Naive thymus-derived CD4-positive, alpha-beta T cell (primary cell): ENCODE data around the gene TMIGD2. TPM values are rescaled to one million over a fixed set of nuclear protein-coding genes. Genes with fewer than 3 reads are reported as not detected.
A peak's percentile ranks its signal among the peaks of the same experiment; 100 is the strongest.

Experiments used
- ATAC-seq: fragments of 150-1000 bp; cut with Tn5 transposase; 2 replicates; pipeline ENCODE4 v1.10.0; 2021; ENCODE audit warnings: mild to moderate bottlenecking, moderate library complexity
- CTCF ChIA-PET: fragments of 350-600 bp; sonication (Branson Sonifier 250); formaldehyde crosslinking; loops from one replicate; lab custom pipeline; 2021; ENCODE audit warnings: antibody characterized with exemption; lab: Charles Lee
- POLR2A ChIA-PET: fragments of 350-600 bp; sonication (Branson Sonifier 250); formaldehyde crosslinking; loops from one replicate; lab custom pipeline; 2021; ENCODE audit warnings: antibody characterized with exemption, inconsistent platforms; lab: Charles Lee
- DNase-seq, 9 donors: peaks; one replicate each; pipeline versions ENCODE4 v3.0.0 to v3.0.0-alpha.2; 2020 to 2022; ENCODE audit warnings: mixed read lengths in 1 of 9
- H3K27ac ChIP-seq: one replicate; pipeline ENCODE4 v1.7.0; 2013; ENCODE audit warnings: mild to moderate bottlenecking, low read depth, low read length, moderate library complexity
- H3K27me3 ChIP-seq, 2 donors: one replicate each; pipeline ENCODE4 v1.7.0; 2013; ENCODE audit warnings: low read length in 2 of 2, mild to moderate bottlenecking in 2 of 2, moderate library complexity in 2 of 2; ENCODE audit not compliant: control insufficient read depth in 2 of 2, insufficient read depth in 2 of 2
- H3K36me3 ChIP-seq, 3 experiments: 1 replicate in 2 of 3; 2 replicates in 1 of 3; pipeline ENCODE4 v1.7.0; 2013; ENCODE audit warnings: low read length in 3 of 3, mild to moderate bottlenecking in 3 of 3, moderate library complexity in 1 of 3; ENCODE audit not compliant: insufficient read depth in 3 of 3, control insufficient read depth in 2 of 3
- H3K4me1 ChIP-seq, 2 donors: one replicate each; pipeline ENCODE4 v1.7.0; 2013; ENCODE audit warnings: low read length in 2 of 2, mild to moderate bottlenecking in 2 of 2, moderate library complexity in 1 of 2; ENCODE audit not compliant: control insufficient read depth in 2 of 2, insufficient read depth in 2 of 2
- H3K4me3 ChIP-seq: 2 replicates; pipeline ENCODE4 v1.7.0; 2013; ENCODE audit warnings: mild to moderate bottlenecking, low read length
- H3K9me3 ChIP-seq, 3 experiments: 1 replicate in 2 of 3; 2 replicates in 1 of 3; pipeline ENCODE4 v1.7.0; 2013; ENCODE audit warnings: low read length in 3 of 3; ENCODE audit not compliant: control insufficient read depth in 2 of 3
- H3K27ac Mint-ChIP-seq, 9 donors: one replicate each; pipeline ENCODE4 v1.8.0; 2020 to 2022; ENCODE audit warnings: mixed read lengths in 9 of 9, mild to moderate bottlenecking in 8 of 9, moderate library complexity in 5 of 9, inconsistent platforms in 2 of 9
- H3K27me3 Mint-ChIP-seq, 5 donors: one replicate each; pipeline ENCODE4 v1.8.0; 2021 to 2022; ENCODE audit warnings: mixed read lengths in 5 of 5, mild to moderate bottlenecking in 1 of 5
- H3K36me3 Mint-ChIP-seq, 5 donors: one replicate each; pipeline ENCODE4 v1.8.0; 2020 to 2022; ENCODE audit warnings: mixed read lengths in 5 of 5, mild to moderate bottlenecking in 3 of 5, inconsistent platforms in 1 of 5
- H3K4me1 Mint-ChIP-seq, 7 donors: one replicate each; pipeline ENCODE4 v1.8.0; 2020 to 2022; ENCODE audit warnings: mixed read lengths in 7 of 7, mild to moderate bottlenecking in 3 of 7, inconsistent platforms in 1 of 7
- H3K4me3 Mint-ChIP-seq, 10 donors: one replicate each; pipeline ENCODE4 v1.8.0; 2020 to 2022; ENCODE audit warnings: mild to moderate bottlenecking in 10 of 10, mixed read lengths in 10 of 10, moderate library complexity in 6 of 10, inconsistent platforms in 2 of 10
- H3K9me3 Mint-ChIP-seq, 11 donors: one replicate each; pipeline ENCODE4 v1.8.0; 2020 to 2022; ENCODE audit warnings: mixed read lengths in 11 of 11, mild to moderate bottlenecking in 4 of 11, inconsistent platforms in 1 of 11, moderate library complexity in 1 of 11
- intact Hi-C, 2 donors: fragments of 100-400 bp; cut with micrococcal nuclease; formaldehyde crosslinking; loops; one replicate each; pipeline ENCODE4 v1.15.1; 2023
- polyA plus RNA-seq, 2 donors: library from polyadenylated mRNA; unstranded; fragments of 300-500 nt; fragmentation: Illumina TruSeq; gene quantifications; one replicate each; pipeline ENCODE4 v1.2.3, GENCODE V29; 2021
- total RNA-seq, 6 experiments: library from RNA in 5 of 6; stranded (reverse) in 5 of 6; gene quantifications; 1 replicate in 5 of 6; 2 replicates in 1 of 6; pipeline ENCODE4 v1.2.3 and lab custom pipeline; 2021 to 2026

TMIGD2 gene
- total and polyA plus RNA-seq, 7 experiments from 2014 or later, result 22.3 to 107 (median 48.2) TPM

DNA sequence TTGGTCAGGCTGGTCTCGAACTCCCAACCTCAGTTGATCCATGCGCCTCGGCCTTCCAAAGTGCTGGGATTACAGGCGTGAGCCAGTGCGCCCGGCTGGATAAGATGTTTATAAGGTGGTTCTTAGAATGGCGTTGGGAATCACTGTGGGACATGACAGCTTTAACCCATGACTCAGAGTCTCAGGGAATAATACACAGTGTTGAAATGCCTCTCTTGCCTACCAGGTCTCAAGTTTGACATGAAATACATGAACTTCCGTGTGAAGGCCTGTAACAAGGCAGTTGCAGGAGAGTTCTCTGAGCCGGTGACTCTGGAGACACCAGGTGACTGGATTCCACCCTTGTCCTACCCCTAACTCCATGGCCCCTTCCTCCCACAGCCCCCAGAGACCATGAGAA lies 14.8 kb upstream of the TMIGD2 start:
- DNase-seq (no peak), ATAC-seq (no peak)
- Histone ChIP-seq H3K36me3 (no peaks in the 10 kb centered on the region), H3K27me3 (no peaks in the 10 kb centered on the region), H3K27ac (no peak overlapping the region), H3K9me3 (no peaks in the 10 kb centered on the region), H3K4me1 (no peaks in the 10 kb centered on the region), H3K4me3 (no peak overlapping the region)
- Mint-ChIP-seq H3K27ac (no peak overlapping the region), H3K36me3 (peaks cover 0 to 35% (median 0%) of the 10 kb centered on the region in 5 donors), H3K4me3 (no peak overlapping the region), H3K9me3 (peaks cover 0 to 17% (median 0%) of the 10 kb centered on the region in 11 donors), H3K4me1 (peaks cover 0 to 12% (median 0%) of the 10 kb centered on the region in 7 donors), H3K27me3 (no peaks in the 10 kb centered on the region)
- intact Hi-C loops, result no loop called here
- ChIA-PET POLR2A (no interaction called here), CTCF (no interaction called here)

GRCh38 chr19:4313847-4314490 lies 11.8 kb upstream of the TMIGD2 start:
- Mint-ChIP-seq H3K27me3 (no peaks in the 10 kb centered on the region), H3K27ac (no peak overlapping the region), H3K4me3 (no peak overlapping the region), H3K4me1 (peaks cover 0 to 4% (median 0%) of the 10 kb centered on the region in 7 donors), H3K36me3 (peaks cover 0 to 19% (median 0%) of the 10 kb centered on the region in 5 donors), H3K9me3 (peaks cover 0 to 2% (median 0%) of the 10 kb centered on the region in 11 donors)
- Histone ChIP-seq H3K27ac (no peak overlapping the region), H3K36me3 (no peaks in the 10 kb centered on the region), H3K9me3 (no peaks in the 10 kb centered on the region), H3K4me1 (no peaks in the 10 kb centered on the region), H3K27me3 (no peaks in the 10 kb centered on the region), H3K4me3 (no peak overlapping the region)
- DNase-seq (no peak), ATAC-seq (no peak)
- CTCF ChIA-PET, result interaction anchor here (0.9 to 1.0 kb wide), 2 partner anchors 39 to 47 kb away, joined by 3 read pairs; no protein-coding TSS in a partner anchor
- POLR2A ChIA-PET, result interaction anchor here (0.6 to 1.5 kb wide), 2 partner anchors 18 to 25 kb away, joined by 3 read pairs; partner anchors contain the start of gene STAP2
- intact Hi-C loops, result no loop called here

GRCh38 chr19:4310247-4311121 lies 8.3 kb upstream of the TMIGD2 start:
- DNase-seq (no peak), ATAC-seq (no peak)
- no peak overlapping the region for H3K4me3 Mint-ChIP-seq
- H3K27me3 Mint-ChIP-seq, result no peaks in the 10 kb centered on the region
- H3K4me1 ChIP-seq, result no peaks in the 10 kb centered on the region
- POLR2A ChIA-PET, result no interaction called here
- no peaks in the 10 kb centered on the region for H3K27me3 ChIP-seq
- H3K4me3 ChIP-seq, result no peak overlapping the region
- CTCF ChIA-PET, result no interaction called here
- no peak overlapping the region for H3K27ac Mint-ChIP-seq
- intact Hi-C loops, result no loop called here
- H3K36me3 Mint-ChIP-seq, result peaks cover 0 to 2% (median 0%) of the 10 kb centered on the region in 5 donors
- H3K4me1 Mint-ChIP-seq, result peaks cover 0 to 6% (median under 1%) of the 10 kb centered on the region in 7 donors
- H3K36me3 ChIP-seq, result no peaks in the 10 kb centered on the region
- no peaks in the 10 kb centered on the region for H3K9me3 ChIP-seq
- H3K9me3 Mint-ChIP-seq, result no peaks in the 10 kb centered on the region
- no peak overlapping the region for H3K27ac ChIP-seq

GRCh38 chr19:4305659-4306058 lies 3.5 kb upstream of the TMIGD2 start:
- Mint-ChIP-seq H3K27me3 (no peaks in the 10 kb centered on the region), H3K4me3 (peak overlapping the region in 9 of 10 donors; percentile 4 to 78 (median 56)), H3K27ac (peak overlapping the region in 5 of 9 donors; percentile 23 to 59 (median 45)), H3K4me1 (peaks cover 4 to 37% (median 29%) of the 10 kb centered on the region in 7 donors), H3K36me3 (peaks cover 0 to 1% (median 0%) of the 10 kb centered on the region in 5 donors), H3K9me3 (no peaks in the 10 kb centered on the region)
- intact Hi-C loops, result no loop called here
- ChIA-PET POLR2A (no interaction called here), CTCF (interaction anchor here (1.1 kb wide), 1 partner anchor 320 kb away, joined by 3 read pairs; the partner anchor contains the start of gene EEF2)
- DNase-seq, result peak in 1 of 9 donors; percentile 1
- Histone ChIP-seq H3K4me1 (peaks cover 4 to 24% of the 10 kb centered on the region in 2 donors), H3K4me3 (no peak overlapping the region), H3K9me3 (no peaks in the 10 kb centered on the region), H3K27ac (no peak overlapping the region), H3K36me3 (no peaks in the 10 kb centered on the region), H3K27me3 (no peaks in the 10 kb centered on the region)
- ATAC-seq, result no peak

DNA sequence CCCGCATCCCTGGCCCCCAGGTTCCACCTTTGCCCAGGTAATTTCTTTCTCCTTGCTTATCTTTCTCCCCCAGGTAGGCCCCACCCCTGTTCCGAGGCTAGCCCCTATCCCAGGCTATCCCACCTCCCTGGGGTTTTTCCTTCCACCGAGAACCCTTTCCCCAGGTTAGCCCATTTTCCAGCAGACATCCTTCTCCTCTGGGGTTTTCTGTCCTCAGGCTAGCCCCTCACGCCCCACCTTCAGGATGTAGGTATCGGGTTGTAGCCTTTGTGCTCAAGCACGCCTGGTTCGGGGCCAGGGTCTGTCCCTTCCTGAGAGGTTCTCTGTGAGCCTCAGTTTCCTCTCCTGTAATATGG lies 3.0 kb upstream of the TMIGD2 start:
- Mint-ChIP-seq H3K27me3 (no peaks in the 10 kb centered on the region), H3K36me3 (peaks cover 0 to 4% (median 0%) of the 10 kb centered on the region in 5 donors), H3K4me3 (peak overlapping the region in 9 of 10 donors; percentile 4 to 78 (median 53)), H3K4me1 (peaks cover 8 to 42% (median 33%) of the 10 kb centered on the region in 7 donors), H3K9me3 (no peaks in the 10 kb centered on the region), H3K27ac (peak overlapping the region in 4 of 9 donors; percentile 32 to 52 (median 40))
- Histone ChIP-seq H3K27me3 (no peaks in the 10 kb centered on the region), H3K9me3 (no peaks in the 10 kb centered on the region), H3K4me3 (no peak overlapping the region), H3K4me1 (peaks cover 4 to 28% of the 10 kb centered on the region in 2 donors), H3K27ac (no peak overlapping the region), H3K36me3 (no peaks in the 10 kb centered on the region)
- no peak for DNase-seq
- ATAC-seq, result no peak
- ChIA-PET CTCF (interaction anchor here (1.1 kb wide), 1 partner anchor 320 kb away, joined by 3 read pairs; the partner anchor contains the start of gene EEF2), POLR2A (no interaction called here)
- intact Hi-C loops, result no loop called here

DNA sequence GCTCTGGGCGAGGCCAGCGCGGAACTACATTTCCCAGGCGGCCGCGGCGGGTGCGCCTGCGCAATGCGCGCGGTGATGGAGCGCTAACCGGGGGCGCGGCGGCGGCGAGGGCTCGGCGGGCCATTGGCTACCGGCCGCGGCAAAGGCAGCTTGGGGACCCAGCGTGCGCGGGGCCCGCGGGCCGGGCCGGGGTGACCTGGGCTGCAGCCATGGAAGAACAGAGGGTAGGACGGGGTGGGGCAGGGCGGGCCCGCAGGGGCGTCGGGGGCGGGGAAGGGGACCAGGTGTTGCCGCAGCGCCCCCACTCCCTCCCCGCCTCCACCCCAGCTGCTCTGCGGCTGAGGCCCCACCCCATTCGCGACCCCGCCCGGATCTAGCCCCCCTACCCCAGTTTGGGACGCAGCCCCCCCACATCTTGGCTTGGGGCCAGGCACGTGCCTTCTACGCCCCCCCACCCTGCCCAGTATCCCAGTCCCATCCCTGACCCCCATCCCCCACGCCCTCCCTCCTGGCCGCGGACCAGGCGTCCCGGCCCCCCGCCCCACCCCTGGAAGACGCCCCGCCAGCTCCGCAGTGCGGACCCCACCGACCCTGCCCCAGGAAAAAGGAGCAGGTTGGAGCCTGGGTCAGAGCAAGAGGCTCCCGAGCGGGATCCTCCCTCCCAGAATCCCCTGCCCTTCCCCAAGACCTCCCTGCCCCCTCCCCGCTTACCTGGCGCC lies 2.5 kb upstream of the TMIGD2 start, which contains the start of gene FSD1:
Gene FSD1 (plus strand): TSS at position 61 of the 719 bp plus-strand sequence. CDS start 149 bp downstream, at position 210.
- Mint-ChIP-seq H3K4me1 (peaks cover 8 to 43% (median 33%) of the 10 kb centered on the region in 7 donors), H3K36me3 (peaks cover 0 to 4% (median 0%) of the 10 kb centered on the region in 5 donors), H3K27ac (peak within 1 kb of the TSS in 8 of 9 donors; percentile 48 to 96 (median 84)), H3K9me3 (no peaks in the 10 kb centered on the region), H3K4me3 (peak within 1 kb of the TSS; percentile 59 to 98 (median 79)), H3K27me3 (no peaks in the 10 kb centered on the region)
- intact Hi-C loops, result loop anchor here (5.0 kb wide), 2 partner anchors 37 to 38 kb away; partner anchors contain the start of gene MPND (in 1 of the 2)
- Histone ChIP-seq H3K4me3 (peak within 1 kb of the TSS; percentile 43), H3K27me3 (no peaks in the 10 kb centered on the region), H3K27ac (peak within 1 kb of the TSS; percentile 35), H3K9me3 (no peaks in the 10 kb centered on the region), H3K36me3 (no peaks in the 10 kb centered on the region), H3K4me1 (peaks cover 4 to 28% of the 10 kb centered on the region in 2 donors)
- ATAC-seq (peak; percentile 65), DNase-seq (peak; percentile 32 to 89 (median 56))
- ChIA-PET POLR2A (interaction anchor here (1.3 to 3.5 kb wide), 2 partner anchors 26 to 40 kb away, joined by 4 to 29 read pairs; partner anchors contain the start of gene MPND), CTCF (interaction anchor here (0.6 to 1.1 kb wide), 2 partner anchors 85 to 319 kb away, joined by 3 to 6 read pairs; partner anchors contain the start of gene EEF2)
